K562 treated with DMSO at 1 percent for 4 hours (cell line): ENCODE results near the gene MED7. TPM values are rescaled to one million over a fixed set of nuclear protein-coding genes. Genes with fewer than 3 reads are reported as not detected.

Source experiments
- total RNA-seq: library from RNA; unstranded; fragments of 300-600 nt; gene quantifications from 2 replicates; pipeline ENCODE4 v1.2.3, GENCODE V29; 2022; ENCODE audit not compliant: insufficient read depth

MED7 gene
- 1.8 and 2.9 TPM in 2 replicates for total RNA-seq

DNA sequence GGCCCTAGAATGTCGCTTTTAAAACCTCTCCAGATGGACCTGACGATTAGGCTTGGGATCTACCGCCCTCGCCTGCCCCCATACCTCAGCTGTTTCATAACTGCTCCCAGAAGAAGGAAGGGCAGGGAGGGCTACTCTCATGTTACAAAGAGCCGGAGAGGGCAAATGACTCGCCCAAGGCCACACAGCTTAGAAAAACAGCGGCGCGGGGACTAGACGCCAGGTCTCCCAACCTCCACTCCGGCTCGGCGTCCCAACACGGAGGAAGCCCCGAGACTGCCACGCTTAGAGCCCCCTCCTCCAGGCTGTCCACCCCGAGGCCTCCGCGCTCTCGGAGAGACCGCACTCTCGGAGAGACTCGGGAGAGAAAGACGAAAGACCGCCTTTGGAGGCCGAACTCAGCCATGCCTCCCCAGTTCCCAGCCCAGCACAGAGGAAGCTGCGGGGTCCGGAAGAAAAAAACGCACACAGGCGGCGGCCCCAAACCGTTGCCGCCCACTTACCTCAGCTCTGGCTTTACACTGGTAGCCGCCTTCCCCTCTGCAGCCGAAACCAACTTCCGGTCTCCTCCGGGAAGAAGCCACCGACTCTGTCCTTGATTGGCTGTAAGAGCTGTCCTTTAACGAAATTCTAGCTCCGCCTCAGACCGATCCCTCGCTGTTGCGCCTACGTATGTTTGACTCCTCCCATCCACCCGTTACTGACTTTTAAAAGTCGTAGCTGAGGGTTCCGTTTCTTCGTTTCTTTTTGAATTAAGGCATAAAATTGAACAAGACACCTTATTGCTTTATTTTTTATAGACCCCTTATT is at the start of gene MED7:
Gene MED7, minus strand, starts transcription at position 549 of the 810 bp plus-strand sequence. CDS start 3,434 bp downstream, outside the sequence.

GRCh38 chr5:157180374-157181264 is 38.0 kb upstream of the MED7 start, which contains the start of gene ITK:
Gene ITK, plus strand, starts transcription at chr5:157180840. Its CDS starts 138 bp downstream, at chr5:157180978.

DNA sequence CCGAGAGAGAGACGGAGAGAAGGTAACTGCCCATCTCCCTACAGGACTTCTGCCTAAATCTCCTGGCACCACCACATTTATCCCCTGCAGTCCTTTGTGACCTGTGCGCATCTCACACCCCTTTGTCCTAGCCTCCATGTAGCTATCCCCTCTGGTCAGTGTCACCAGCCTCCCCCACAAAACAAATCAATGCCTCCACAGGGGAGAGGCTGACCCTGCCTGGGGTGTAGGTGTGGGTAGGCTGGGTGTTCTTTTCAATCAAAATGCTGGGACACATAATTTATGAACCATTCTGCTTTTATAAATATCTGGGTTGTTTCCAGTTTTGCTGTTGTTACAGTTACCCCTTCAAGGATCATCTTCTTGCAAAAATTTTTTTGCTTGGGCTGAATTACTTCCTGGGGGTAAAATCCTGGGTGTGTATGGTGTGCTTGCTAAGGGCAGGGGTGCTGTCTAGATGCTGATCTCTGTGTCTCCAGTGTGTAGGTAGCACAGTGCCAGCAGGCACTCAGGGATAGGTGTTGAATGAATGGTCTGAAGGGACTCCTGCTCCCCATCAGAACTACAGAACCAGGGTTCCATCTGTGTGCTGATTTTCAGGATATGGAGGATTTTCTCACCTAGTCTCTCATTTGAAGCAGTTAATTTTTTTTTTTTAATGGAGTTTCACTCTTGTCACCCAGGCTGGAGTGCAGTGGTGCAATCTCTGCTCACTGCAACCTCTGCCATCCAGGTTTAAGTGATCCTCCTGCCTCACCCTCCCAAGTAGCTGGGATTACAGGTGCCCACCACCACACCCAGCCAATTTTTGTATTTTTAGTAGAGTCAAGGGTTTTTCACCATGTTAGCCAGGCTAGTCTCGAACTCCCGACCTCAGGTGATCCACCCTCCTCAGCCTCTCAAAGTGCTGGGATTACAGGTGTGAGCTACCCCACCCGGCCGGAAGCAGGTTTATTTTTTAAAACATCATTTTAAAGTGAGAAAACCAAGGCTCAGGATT is 23.8 kb upstream of the MED7 start, which contains the start of gene GARIN3:
Gene GARIN3, minus strand, starts transcription at position 51 of the 1,000 bp plus-strand sequence. CDS start 96 bp downstream, outside the sequence.

GRCh38 chr5:157108976-157109375 is 33.7 kb downstream of the MED7 start, which contains the start of gene HAVCR2:
Gene HAVCR2, minus strand, starts transcription at chr5:157109044. Its CDS starts 61 bp downstream, at chr5:157108983.

Other genes with a start within 250 kb of the MED7 start
- gene TIMD4, start 179.6 kb downstream of the MED7 start, total RNA-seq = not detected in 2 replicates
- not detected in 2 replicates for gene HAVCR1, start 83.7 kb downstream of the MED7 start, total RNA-seq
- not detected in 2 replicates for gene HAVCR2, start 33.8 kb downstream of the MED7 start, total RNA-seq
- gene GARIN3, start 23.4 kb upstream of the MED7 start, total RNA-seq = not detected in 2 replicates
- not detected in 2 replicates for gene ITK, start 38.0 kb upstream of the MED7 start, total RNA-seq
- gene CYFIP2, start 123.3 kb upstream of the MED7 start, total RNA-seq = 9.7 and 17.0 TPM in 2 replicates